Stimulated activated CD8-positive, alpha-beta memory T cell treated with anti-CD3 and anti-CD28 coated beads, Interleukin-4, amount 100 ng/mL, for 48 hours (primary cell): ENCODE measurements around the gene CHAD.
"Not testable (repeated sequence)": the region's sequence is repeated elsewhere in the genome, so short reads cannot be mapped to it uniquely, and the experiment has no call there.

Source experiments
- DNase-seq: peaks from one replicate; pipeline ENCODE4 v3.0.0-alpha.2; 2020

The CHAD gene

DNA sequence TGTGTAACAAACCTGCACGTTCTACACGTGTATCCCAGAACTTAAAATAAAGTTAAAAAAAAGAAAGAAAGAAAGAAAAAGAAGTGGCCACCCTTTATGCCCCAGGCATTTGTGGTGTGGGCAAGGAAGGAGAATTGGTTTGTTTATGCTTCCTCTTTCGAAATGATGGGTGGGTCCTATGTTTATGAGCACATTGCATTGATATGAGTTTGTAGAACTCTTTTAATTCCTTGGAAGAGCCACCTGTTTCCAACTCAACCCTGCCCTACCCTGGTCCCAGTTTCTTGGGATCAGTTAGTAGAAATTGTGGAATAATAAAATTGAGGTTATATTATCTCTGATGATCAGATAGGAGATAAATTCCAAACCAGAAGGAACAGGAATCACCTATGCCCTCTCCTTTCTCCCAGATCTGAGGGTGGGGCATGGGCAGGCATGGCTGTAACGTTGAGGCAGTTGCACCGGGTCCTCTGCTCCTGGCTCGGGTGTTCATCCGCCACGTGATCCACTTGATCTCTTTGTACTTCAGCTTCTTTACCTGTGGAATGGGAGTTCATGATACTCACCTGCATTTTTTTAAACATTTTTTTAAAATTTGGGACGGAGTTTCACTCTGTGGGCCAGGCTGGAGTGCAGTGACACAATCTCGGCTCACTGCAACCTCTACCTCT is 15.9 kb downstream of the CHAD start:
- DNase-seq, result no peak

DNA sequence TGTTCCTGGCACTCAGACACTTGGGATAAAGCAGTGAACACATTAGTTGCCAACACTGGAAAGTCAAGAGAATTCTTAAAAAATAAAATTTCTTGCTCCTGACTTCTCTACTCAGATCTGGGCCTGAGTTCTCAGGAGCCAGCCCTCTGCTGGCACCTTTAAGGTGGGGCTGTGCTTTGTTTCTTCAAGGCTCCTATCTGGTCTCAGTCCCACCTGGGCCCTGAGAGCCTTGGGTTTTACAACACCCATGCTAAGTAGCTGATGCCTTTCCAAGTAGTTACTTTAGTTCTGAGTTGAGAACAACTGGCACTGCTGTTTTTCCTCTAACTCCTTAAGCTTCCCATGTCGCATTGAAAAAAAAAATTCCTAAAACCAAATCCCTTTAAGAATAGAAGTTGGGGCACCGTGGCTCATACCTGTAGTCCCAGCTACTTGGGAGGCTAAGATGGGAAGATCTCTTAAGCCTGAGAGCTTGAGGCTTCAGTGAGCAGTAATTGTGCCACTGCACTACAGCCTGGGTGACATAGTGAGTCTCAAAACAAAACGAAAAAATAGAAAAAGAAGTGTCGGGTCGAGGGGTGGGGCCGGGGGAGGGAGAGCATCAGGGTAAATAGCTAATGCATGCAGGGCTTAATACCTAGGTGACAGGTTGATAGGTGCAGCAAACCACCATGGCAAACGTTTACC is 16.6 kb downstream of the CHAD start:
- no peak for DNase-seq

- no peak for DNase-seq
These were observed 20.0 kb downstream of the CHAD start for GRCh38 chr17:50448643-50449042.

DNA sequence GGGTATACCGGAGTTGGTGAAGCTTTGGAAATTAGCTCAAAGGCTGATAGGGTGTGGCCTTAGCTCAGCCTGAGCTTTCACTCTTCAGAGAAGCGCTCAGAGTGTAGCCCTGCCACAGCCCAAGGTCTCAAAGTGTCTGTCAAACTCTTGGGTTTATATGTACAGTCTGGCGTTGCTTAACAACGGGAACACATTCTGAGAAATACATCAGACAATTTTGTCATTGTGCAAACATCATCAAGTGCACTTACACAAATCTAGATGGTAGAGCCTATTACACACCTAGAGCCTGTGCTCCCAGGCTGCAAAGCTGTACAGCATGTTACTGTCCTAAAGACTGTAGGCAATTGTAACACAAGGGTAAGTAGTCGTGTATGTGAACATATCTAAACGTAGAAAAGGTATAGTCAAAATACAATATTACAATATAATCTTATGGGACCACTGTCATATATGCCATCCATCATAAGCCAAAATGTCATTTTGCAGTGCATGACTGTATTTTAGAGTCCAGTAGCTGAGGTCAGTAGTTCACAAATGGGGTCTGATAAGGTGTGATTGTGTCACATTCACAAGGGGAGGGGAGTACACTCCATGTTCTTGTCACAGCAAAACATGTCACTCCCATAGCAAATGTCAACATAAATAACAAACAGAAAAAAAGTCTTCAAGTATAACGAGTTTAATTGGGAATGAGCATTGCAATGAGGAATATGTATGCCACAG is 20.6 kb downstream of the CHAD start:
- DNase-seq, result no peak

- no peak for DNase-seq
These were observed 22.9 kb downstream of the CHAD start for GRCh38 chr17:50445730-50446325.

DNA sequence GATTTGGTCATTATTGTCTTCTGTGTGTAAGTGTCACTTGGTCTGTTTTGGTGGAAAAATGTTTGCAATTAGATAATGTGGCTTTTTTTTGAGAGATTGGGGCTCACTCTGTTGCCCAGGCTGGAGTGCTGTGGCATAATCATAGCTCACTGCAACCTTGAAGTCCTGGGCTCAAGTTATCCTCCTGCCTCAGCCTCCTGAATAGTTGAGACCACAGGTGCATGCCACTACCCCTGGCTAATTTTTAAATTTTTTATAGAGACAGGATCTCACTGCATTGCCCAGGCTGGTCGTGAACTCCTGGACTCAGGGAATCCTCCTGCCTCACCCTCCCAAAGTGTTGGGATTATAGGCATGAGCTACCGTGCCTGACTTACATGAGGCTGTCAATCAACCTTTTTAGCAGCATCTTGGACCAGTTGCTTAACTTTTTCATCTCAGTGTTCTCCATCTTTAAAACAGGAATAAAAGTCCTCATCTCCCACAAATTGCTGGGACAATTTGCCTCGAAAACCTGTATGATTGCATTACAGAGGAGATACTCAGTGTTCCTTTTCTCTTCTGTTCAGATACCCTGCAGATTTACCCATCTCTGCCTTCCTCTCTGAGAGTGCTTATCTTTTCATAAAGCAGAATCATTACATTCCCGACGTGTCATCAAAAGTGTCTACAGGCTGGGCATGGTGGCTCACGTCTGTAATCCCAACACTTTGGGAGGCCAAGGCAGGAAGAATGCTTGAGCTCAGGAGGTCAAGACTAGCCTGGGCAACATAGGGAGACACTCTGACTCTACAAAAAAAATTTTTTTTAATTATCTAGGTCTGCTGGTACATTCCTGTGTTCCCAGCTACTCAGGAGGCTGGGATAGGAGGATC is 23.6 kb downstream of the CHAD start:
- no peak for DNase-seq

- DNase-seq, result no peak
These were observed 25.1 kb downstream of the CHAD start for GRCh38 chr17:50443505-50443974.

GRCh38 chr17:50440838-50441829 is 27.5 kb downstream of the CHAD start:
- DNase-seq, result no peak

DNA sequence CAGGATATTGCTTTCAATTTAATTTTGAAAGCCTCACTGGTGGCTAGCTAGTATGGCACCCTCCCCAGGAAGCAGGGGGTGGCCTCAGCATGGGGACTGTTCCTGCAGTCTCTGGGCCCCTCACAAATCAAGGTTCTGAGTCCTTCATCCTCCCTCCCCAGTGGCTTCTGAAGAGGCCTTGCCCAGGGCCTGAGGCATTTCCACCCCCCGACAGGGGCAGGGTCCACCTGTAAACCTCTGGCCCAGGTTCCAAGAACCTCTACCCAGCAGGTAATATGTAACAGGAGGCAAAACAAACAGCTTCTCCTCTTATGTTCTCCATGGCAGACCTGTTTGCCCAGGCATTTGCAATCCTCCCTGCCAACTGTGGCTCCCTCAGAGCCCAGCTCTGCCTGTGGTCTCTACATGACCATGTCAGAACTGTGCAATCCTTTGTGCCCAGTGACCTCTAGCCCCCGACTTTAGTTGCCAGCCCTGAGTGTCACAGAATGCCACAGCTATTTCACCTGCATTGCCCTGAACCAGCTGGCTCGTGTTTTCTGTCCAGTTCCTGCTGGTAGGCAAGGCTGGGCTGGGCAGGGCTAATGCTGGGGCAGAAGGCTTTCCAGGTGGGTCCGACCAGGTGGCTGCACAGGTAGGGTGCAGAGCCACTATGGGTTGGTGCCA is 28.4 kb downstream of the CHAD start:
- no peak for DNase-seq

DNA sequence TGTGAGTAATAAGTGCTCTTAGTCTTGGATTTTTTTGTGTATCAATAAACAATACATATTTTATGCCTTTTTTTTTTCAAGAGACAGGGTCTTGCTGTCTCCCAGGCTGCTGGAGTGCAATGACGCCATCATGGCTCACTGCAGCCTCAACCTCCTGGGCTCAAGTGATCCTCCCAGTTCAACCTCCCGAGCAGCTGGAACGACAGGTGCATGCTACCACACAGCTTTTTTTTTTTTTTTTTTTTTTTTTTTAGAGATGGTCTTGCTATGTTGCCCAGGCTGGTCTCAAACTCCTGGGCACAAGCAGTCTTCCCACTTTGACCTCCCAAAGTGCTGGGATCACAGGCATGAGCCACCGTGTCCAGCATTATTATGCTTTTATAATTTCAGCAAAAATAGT is 29.7 kb downstream of the CHAD start:
- no peak for DNase-seq

GRCh38 chr17:50437409-50437808 is 31.3 kb downstream of the CHAD start:
- no peak for DNase-seq

GRCh38 chr17:50432125-50432762 is 36.4 kb downstream of the CHAD start:
- no peak for DNase-seq

GRCh38 chr17:50430821-50431618 is 37.7 kb downstream of the CHAD start:
- no peak for DNase-seq

- DNase-seq, result no peak
These were observed 38.9 kb downstream of the CHAD start for GRCh38 chr17:50429793-50430192.

DNA sequence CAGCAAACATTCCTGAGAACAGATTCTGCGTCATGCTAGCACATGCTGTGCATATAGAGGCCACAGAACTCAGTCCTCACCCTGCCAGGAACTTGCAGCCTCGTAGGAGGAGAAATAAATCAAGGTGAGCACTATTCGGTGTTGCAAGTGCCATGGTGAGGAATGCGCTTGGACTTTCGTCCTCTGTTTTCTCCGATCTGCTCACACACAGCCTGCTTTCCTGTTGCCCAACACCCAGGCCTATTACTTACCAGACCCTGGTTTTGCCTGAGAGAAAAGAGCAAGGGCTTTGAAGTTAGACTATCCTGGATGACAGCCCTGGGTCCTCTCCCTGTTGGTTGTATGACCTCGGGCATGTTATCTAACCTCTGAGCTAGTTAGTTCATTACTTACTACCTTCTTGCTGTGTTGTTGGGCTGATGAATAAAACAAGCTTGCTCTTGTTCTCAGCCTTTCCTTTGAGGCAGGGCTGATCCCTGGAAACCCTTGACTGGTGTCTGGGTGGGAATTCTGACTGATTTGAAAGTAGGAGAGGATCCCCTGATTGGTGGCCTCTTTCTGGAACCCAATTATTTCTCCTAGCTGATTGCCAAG is 39.8 kb downstream of the CHAD start:
- no peak for DNase-seq

DNA sequence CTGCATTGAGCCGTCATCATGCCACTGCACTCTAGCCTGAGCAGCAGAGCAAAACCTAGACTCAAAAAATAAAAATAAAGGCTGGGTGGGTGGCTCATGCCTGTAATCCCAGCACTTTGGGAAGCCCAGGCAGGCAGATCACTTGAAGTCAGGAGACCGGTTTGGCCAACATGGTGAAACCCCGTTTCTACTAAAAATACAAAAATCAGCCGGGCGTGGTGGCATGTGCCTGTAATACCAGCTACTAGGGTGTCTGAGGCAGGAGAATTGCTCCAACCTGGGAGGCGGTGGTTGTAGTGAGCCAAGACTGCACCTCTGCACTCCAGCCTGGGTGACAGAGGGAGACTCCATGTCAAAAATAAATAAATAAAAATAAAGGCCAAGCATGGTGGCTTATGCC is 40.6 kb downstream of the CHAD start:
- DNase-seq, result not testable (repeated sequence)

DNA sequence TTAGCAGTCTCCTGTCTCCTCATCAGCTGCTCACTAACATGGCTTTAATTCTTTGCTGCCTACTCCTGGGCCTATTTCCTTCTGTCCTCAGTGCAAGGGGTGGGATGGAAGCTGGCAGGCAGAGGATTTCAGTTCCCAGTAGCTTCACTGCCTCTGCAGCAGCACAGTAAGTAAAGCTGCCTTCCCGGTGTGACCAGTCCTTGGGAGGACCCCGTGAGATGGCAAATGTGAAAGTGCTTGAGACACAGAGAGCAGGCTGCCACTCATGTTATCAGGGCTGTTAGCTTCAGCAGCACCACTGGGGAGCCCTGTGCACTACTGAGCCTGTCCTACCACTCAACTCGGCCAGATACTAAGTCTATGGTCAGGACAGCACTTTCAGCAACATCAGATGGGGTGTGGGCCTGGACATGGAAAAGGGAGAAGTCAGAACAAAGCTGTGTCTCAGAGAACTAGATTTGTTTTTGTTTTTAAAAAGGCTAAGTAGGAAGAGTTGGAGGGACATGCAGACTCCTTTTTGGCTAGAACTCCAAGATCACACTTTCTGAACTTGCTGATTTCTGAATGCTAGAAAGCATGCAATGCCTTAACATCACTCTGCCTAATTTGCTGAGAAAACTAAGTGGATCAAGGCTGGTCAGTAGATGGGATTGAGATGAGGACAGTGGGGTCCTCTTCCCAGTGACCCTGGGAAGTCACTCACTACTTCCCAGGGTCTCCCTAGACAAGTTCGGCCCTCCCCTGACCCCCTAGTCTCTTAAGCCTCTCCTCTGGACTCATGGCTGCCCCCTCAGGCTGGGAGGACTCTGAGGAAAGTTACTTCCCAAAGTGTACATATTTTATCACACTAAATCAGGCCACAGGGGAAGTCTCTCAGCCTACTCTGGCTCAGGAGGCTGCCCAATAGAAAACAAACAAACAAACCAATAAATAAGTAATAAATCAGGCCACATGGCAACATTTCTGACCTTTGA is 41.6 kb downstream of the CHAD start:
- DNase-seq, result peak; percentile 52

GRCh38 chr17:50426472-50426782 is 42.3 kb downstream of the CHAD start:
- no peak for DNase-seq
